Measurements from ENCODE around the gene RWDD3.

Gene RWDD3

GRCh38 chr1:95282518-95282895 is 48.5 kb downstream of the RWDD3 start:
- DNase-seq (ENCODE audit: low read depth), result no peak

GRCh38 chr1:95284420-95284819 is 50.4 kb downstream of the RWDD3 start:
- no peak for DNase-seq (ENCODE audit: low read depth)

GRCh38 chr1:95286479-95286878 is 52.5 kb downstream of the RWDD3 start:
- DNase-seq (ENCODE audit: low read depth), result no peak

GRCh38 chr1:95287081-95287480 is 53.1 kb downstream of the RWDD3 start:
- DNase-seq (ENCODE audit: low read depth), result no peak

GRCh38 chr1:95287825-95288224 is 53.8 kb downstream of the RWDD3 start:
- no peak for DNase-seq (ENCODE audit: low read depth)

All from stimulated activated CD8-positive, alpha-beta memory T cell treated with anti-CD3 and anti-CD28 coated beads, Interleukin-15, amount 100 ng/mL, for 24 hours (primary cell).